ENCODE data around the gene XPO4. TPM values are rescaled to one million over a fixed set of nuclear protein-coding genes. Genes with fewer than 3 reads are reported as not detected.

Gene XPO4
- total RNA-seq, 1 donor from 2014 or later, result 21.2 TPM

- Histone ChIP-seq H3K36me3 (ENCODE audit: control insufficient read depth, insufficient read depth, low read length) (no peaks in the 10 kb centered on the region), H3K4me3 (ENCODE audit: low read depth, low read length) (peak within 1 kb of the TSS; percentile 44), H3K27me3 (ENCODE audit: control insufficient read depth, insufficient read depth, low read length) (no peaks in the 10 kb centered on the region)
- peak; percentile 56 for DNase-seq (ENCODE audit: low read depth)
- no peak for TF ChIP-seq CTCF (IDR thresholded peaks at IDR 0.05; ENCODE audit: insufficient read depth, low read length, poor library complexity, severe bottlenecking)
Observed at GRCh38 chr13:20773194-20774080, 129.1 kb downstream of the XPO4 start, which contains the start of gene EEF1AKMT1. TSS of gene EEF1AKMT1 (minus strand) at chr13:20773961. CDS start at chr13:20757598, 16,363 bp downstream.

- Histone ChIP-seq H3K4me3 (ENCODE audit: low read depth, low read length) (peak overlapping the region; percentile 44), H3K36me3 (ENCODE audit: control insufficient read depth, insufficient read depth, low read length) (no peaks in the 10 kb centered on the region), H3K27me3 (ENCODE audit: control insufficient read depth, insufficient read depth, low read length) (no peaks in the 10 kb centered on the region)
- no peak for TF ChIP-seq CTCF (IDR thresholded peaks at IDR 0.05; ENCODE audit: insufficient read depth, low read length, poor library complexity, severe bottlenecking)
- no peak for DNase-seq (ENCODE audit: low read depth)
Observed at GRCh38 chr13:20772401-20773131, 130.0 kb downstream of the XPO4 start.

- Histone ChIP-seq H3K36me3 (ENCODE audit: control insufficient read depth, insufficient read depth, low read length) (no peaks in the 10 kb centered on the region), H3K27me3 (ENCODE audit: control insufficient read depth, insufficient read depth, low read length) (no peaks in the 10 kb centered on the region), H3K4me3 (ENCODE audit: low read depth, low read length) (no peak overlapping the region)
- no peak for TF ChIP-seq CTCF (IDR thresholded peaks at IDR 0.05; ENCODE audit: insufficient read depth, low read length, poor library complexity, severe bottlenecking)
- no peak for DNase-seq (ENCODE audit: low read depth)
Observed at GRCh38 chr13:20769834-20770233, 132.7 kb downstream of the XPO4 start.

GRCh38 chr13:20769091-20769490 is 133.5 kb downstream of the XPO4 start:
- Histone ChIP-seq H3K27me3 (ENCODE audit: control insufficient read depth, insufficient read depth, low read length) (no peaks in the 10 kb centered on the region), H3K36me3 (ENCODE audit: control insufficient read depth, insufficient read depth, low read length) (no peaks in the 10 kb centered on the region), H3K4me3 (ENCODE audit: low read depth, low read length) (no peak overlapping the region)
- TF ChIP-seq CTCF (IDR thresholded peaks at IDR 0.05; ENCODE audit: insufficient read depth, low read length, poor library complexity, severe bottlenecking), result no peak
- no peak for DNase-seq (ENCODE audit: low read depth)

- no peak for TF ChIP-seq CTCF (IDR thresholded peaks at IDR 0.05; ENCODE audit: insufficient read depth, low read length, poor library complexity, severe bottlenecking)
- H3K27me3 ChIP-seq (ENCODE audit: control insufficient read depth, insufficient read depth, low read length), result no peaks in the 10 kb centered on the region
- H3K36me3 ChIP-seq (ENCODE audit: control insufficient read depth, insufficient read depth, low read length), result no peaks in the 10 kb centered on the region
- H3K4me3 ChIP-seq (ENCODE audit: low read depth, low read length), result no peak overlapping the region
- DNase-seq (ENCODE audit: low read depth), result no peak
Observed at GRCh38 chr13:20767309-20767943, 135.1 kb downstream of the XPO4 start.
